Measurements from ENCODE around the gene DCTN2. TPM values are rescaled to one million over a fixed set of nuclear protein-coding genes. Genes with fewer than 3 reads are reported as not detected.

Gene DCTN2
- polyA plus RNA-seq, 1 of the 3 experiments (the other 2 are of a cell fraction): 122 TPM

DNA sequence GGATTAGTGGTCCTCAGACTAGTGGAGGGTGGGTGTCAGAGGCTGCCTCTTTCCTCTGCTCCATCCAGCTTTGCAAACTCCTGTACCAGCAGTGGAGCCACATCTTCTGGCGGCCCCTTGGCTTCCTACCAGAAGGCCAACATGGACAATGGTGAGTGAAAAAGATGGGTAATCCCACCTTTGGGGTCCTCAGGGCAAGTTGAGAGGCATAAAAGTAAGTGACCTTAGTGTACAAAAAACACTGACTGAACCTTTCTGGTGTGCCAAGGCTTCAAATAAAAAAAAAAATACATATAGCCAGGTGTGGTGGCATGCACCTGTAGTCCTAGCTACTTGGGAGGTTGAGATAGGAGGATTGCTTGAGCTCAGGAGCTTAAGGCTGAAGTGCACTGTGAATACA lies 34.8 kb upstream of the DCTN2 start:
- WGBS (ENCODE audit: low lambda C conversion rate): 100% methylated on average over 1 of the region's 1 CpG
- ChIA-PET POLR2A (no interaction called here), CTCF (interaction anchor here (0.7 to 7.6 kb wide), 14 partner anchors 11 to 157 kb away, joined by 3 to 298 read pairs (median 52); partner anchors contain the start of genes ARHGEF25, B4GALNT1, DTX3 and OS9)

DNA sequence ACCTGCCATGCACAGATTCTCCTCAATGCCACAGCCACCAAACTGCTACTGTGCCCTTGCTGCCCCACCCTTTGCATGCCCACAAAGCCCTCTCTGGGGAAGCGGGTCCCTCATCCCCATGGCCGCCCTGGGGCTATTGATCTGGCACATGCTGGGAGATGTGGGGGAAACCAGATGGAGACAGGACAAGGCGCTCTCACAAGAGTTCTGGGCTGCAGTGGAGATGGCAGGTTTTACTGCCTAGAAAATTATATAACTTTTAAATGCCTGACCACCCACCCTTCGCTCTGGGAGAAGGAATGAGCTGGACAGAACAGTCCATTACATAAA lies 33.4 kb upstream of the DCTN2 start:
- Histone ChIP-seq H3K27ac (ENCODE audit: low read depth in 2 of 2, low read length in 1 of 2) (no peak overlapping the region), H3K4me2 (no peak overlapping the region), H3K36me3 (replicated peaks in 1 of 2; ENCODE audit: control insufficient read depth in 1 of 2, insufficient read depth in 2 of 2, low read length in 1 of 2) (peaks cover 30 to 82% of the 10 kb centered on the region in 2 experiments), H3K9ac (no peak overlapping the region), H3K4me3 (ENCODE audit: low read depth in 2 of 2, low read length in 1 of 2) (no peak overlapping the region), H3K4me1 (ENCODE audit: control insufficient read depth in 1 of 2, insufficient read depth in 2 of 2, low read depth in 1 of 2, low read length in 1 of 2) (no peaks in the 10 kb centered on the region), H3K9me2 (no peaks in the 10 kb centered on the region), H3K9me3 (no peaks in the 10 kb centered on the region), H3K27me3 (ENCODE audit: insufficient read depth) (no peaks in the 10 kb centered on the region), H3K79me2 (ENCODE audit: insufficient read depth) (no peaks in the 10 kb centered on the region), H2AFZ (ENCODE audit: low read depth) (no peak overlapping the region), H4K20me1 (ENCODE audit: insufficient read depth) (no peaks in the 10 kb centered on the region), H3F3A (replicated peaks; ENCODE audit: insufficient read depth) (no peaks in the 10 kb centered on the region)
- ChIA-PET POLR2A (no interaction called here), CTCF (interaction anchor here (0.8 to 7.6 kb wide), 8 partner anchors 9 to 155 kb away, joined by 4 to 298 read pairs (median 75); partner anchors contain the start of genes B4GALNT1, DTX3 and PIP4K2C)
- DNase-seq: peak; percentile 25
- no peak for TF ChIP-seq FOXJ3 (CRISPR knock-in tag; IDR thresholded peaks at IDR 0.05)
- 88% methylated on average over 4 of the region's 4 CpGs for WGBS (ENCODE audit: low lambda C conversion rate)

More for the DNA sequence above, 34.8 kb upstream of the DCTN2 start:
- Histone ChIP-seq H3K9me2 (no peaks in the 10 kb centered on the region), H3K27me3 (ENCODE audit: insufficient read depth) (no peaks in the 10 kb centered on the region), H3K9me3 (no peaks in the 10 kb centered on the region), H3K9ac (no peak overlapping the region), H3K4me2 (no peak overlapping the region), H3K27ac (ENCODE audit: low read depth in 2 of 2, low read length in 1 of 2) (no peak overlapping the region), H4K20me1 (ENCODE audit: insufficient read depth) (no peaks in the 10 kb centered on the region), H3K4me3 (ENCODE audit: low read depth in 2 of 2, low read length in 1 of 2) (no peak overlapping the region), H3K79me2 (ENCODE audit: insufficient read depth) (no peaks in the 10 kb centered on the region), H3F3A (replicated peaks; ENCODE audit: insufficient read depth) (no peaks in the 10 kb centered on the region), H3K4me1 (ENCODE audit: control insufficient read depth in 1 of 2, insufficient read depth in 2 of 2, low read depth in 1 of 2, low read length in 1 of 2) (no peaks in the 10 kb centered on the region), H3K36me3 (replicated peaks in 1 of 2; ENCODE audit: control insufficient read depth in 1 of 2, insufficient read depth in 2 of 2, low read length in 1 of 2) (peaks cover 23 to 76% of the 10 kb centered on the region in 2 experiments), H2AFZ (ENCODE audit: low read depth) (no peak overlapping the region)
- no peak for TF ChIP-seq SIN3A (IDR thresholded peaks at IDR 0.05; ENCODE audit: borderline replicate concordance, low read depth, low read length)
- TF ChIP-seq ELF1 (IDR thresholded peaks at IDR 0.05): no peak
- no peak for TF ChIP-seq NRF1 (IDR thresholded peaks at IDR 0.05; ENCODE audit: low read depth, low read length)
- no peak for TF ChIP-seq RFX5 (IDR thresholded peaks at IDR 0.05; ENCODE audit: low read length)
- TF ChIP-seq, protein P1, sequence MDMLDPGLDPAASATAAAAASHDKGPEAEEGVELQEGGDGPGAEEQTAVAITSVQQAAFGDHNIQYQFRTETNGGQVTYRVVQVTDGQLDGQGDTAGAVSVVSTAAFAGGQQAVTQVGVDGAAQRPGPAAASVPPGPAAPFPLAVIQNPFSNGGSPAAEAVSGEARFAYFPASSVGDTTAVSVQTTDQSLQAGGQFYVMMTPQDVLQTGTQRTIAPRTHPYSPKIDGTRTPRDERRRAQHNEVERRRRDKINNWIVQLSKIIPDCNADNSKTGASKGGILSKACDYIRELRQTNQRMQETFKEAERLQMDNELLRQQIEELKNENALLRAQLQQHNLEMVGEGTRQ (IDR thresholded peaks at IDR 0.05; ENCODE audit: borderline replicate concordance, low read depth, low read length): no peak
- TF ChIP-seq RXRA (IDR thresholded peaks at IDR 0.05; ENCODE audit: borderline replicate concordance, low read depth): no peak
- no peak for TF ChIP-seq NFIC (IDR thresholded peaks at IDR 0.05; ENCODE audit: borderline replicate concordance)
- no peak for TF ChIP-seq TCF12 (IDR thresholded peaks at IDR 0.05)
- TF ChIP-seq, protein P2, sequence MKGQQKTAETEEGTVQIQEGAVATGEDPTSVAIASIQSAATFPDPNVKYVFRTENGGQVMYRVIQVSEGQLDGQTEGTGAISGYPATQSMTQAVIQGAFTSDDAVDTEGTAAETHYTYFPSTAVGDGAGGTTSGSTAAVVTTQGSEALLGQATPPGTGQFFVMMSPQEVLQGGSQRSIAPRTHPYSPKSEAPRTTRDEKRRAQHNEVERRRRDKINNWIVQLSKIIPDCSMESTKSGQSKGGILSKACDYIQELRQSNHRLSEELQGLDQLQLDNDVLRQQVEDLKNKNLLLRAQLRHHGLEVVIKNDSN (IDR thresholded peaks at IDR 0.05; ENCODE audit: borderline replicate concordance, low read depth): no peak
- TF ChIP-seq, protein P3, sequence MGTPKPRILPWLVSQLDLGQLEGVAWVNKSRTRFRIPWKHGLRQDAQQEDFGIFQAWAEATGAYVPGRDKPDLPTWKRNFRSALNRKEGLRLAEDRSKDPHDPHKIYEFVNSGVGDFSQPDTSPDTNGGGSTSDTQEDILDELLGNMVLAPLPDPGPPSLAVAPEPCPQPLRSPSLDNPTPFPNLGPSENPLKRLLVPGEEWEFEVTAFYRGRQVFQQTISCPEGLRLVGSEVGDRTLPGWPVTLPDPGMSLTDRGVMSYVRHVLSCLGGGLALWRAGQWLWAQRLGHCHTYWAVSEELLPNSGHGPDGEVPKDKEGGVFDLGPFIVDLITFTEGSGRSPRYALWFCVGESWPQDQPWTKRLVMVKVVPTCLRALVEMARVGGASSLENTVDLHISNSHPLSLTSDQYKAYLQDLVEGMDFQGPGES (IDR thresholded peaks at IDR 0.05; ENCODE audit: low read depth, low read length): no peak
- TF ChIP-seq FOSL2 (IDR thresholded peaks at IDR 0.05; ENCODE audit: borderline replicate concordance, low read depth): no peak
- TF ChIP-seq YY1 (IDR thresholded peaks at IDR 0.05; ENCODE audit: low read depth): no peak
- no peak for TF ChIP-seq GABPA (IDR thresholded peaks at IDR 0.05; ENCODE audit: low read depth)
- DNase-seq: no peak
